GM18502 (cell line): ENCODE measurements around the gene EMILIN2.
"Not testable (repeated sequence)": the region's sequence is repeated elsewhere in the genome, so short reads cannot be mapped to it uniquely, and the experiment has no call there.

Experiments used
- ATAC-seq: cut with Tn5 transposase; IDR thresholded peaks from one replicate; pipeline ENCODE4 v1.9.1; 2021; ENCODE audit warnings: mild to moderate bottlenecking; ENCODE audit not compliant: unreplicated experiment, poor library complexity

The EMILIN2 gene

GRCh38 chr18:2912357-2913299, 65.8 kb downstream of the EMILIN2 start:
- ATAC-seq = no peak

- ATAC-seq = no peak
Measured at GRCh38 chr18:2913398-2914005, 66.7 kb downstream of the EMILIN2 start.

- ATAC-seq = no peak
Measured at GRCh38 chr18:2914185-2914880, 67.5 kb downstream of the EMILIN2 start.

- no peak for ATAC-seq
Measured at GRCh38 chr18:2914881-2915240, 68.1 kb downstream of the EMILIN2 start.

- not testable (repeated sequence) for ATAC-seq
Measured at GRCh38 chr18:2915486-2915885, 68.7 kb downstream of the EMILIN2 start.

GRCh38 chr18:2916184-2916583, 69.4 kb downstream of the EMILIN2 start:
- no peak for ATAC-seq

GRCh38 chr18:2917259-2918047, 70.6 kb downstream of the EMILIN2 start:
- peak; percentile 56 for ATAC-seq

GRCh38 chr18:2918761-2919550, 72.2 kb downstream of the EMILIN2 start:
- ATAC-seq = no peak

GRCh38 chr18:2919600-2919999, 72.8 kb downstream of the EMILIN2 start:
- ATAC-seq = no peak

- no peak for ATAC-seq
Measured at GRCh38 chr18:2920027-2920426, 73.2 kb downstream of the EMILIN2 start.

GRCh38 chr18:2920546-2921343, 73.9 kb downstream of the EMILIN2 start:
- no peak for ATAC-seq

GRCh38 chr18:2921778-2922177, 75.0 kb downstream of the EMILIN2 start:
- ATAC-seq = no peak

GRCh38 chr18:2923464-2923863, 76.7 kb downstream of the EMILIN2 start:
- no peak for ATAC-seq

- ATAC-seq = no peak
Measured at GRCh38 chr18:2924920-2925319, 78.1 kb downstream of the EMILIN2 start.

GRCh38 chr18:2926528-2926927, 79.7 kb downstream of the EMILIN2 start:
- no peak for ATAC-seq

- no peak for ATAC-seq
Measured at GRCh38 chr18:2927745-2928144, 80.9 kb downstream of the EMILIN2 start.

- no peak for ATAC-seq
Measured at GRCh38 chr18:2932247-2933181, 85.7 kb downstream of the EMILIN2 start.

GRCh38 chr18:2933995-2934394, 87.2 kb downstream of the EMILIN2 start:
- ATAC-seq = no peak
